GM18508 (cell line): ENCODE data around the gene SCAMP2.

Experiments used
- ATAC-seq: cut with Tn5 transposase; IDR thresholded peaks from one replicate; pipeline ENCODE4 v1.9.1; 2021; ENCODE audit warnings: moderate number of reproducible peaks; ENCODE audit not compliant: insufficient read depth, unreplicated experiment

SCAMP2 gene

DNA sequence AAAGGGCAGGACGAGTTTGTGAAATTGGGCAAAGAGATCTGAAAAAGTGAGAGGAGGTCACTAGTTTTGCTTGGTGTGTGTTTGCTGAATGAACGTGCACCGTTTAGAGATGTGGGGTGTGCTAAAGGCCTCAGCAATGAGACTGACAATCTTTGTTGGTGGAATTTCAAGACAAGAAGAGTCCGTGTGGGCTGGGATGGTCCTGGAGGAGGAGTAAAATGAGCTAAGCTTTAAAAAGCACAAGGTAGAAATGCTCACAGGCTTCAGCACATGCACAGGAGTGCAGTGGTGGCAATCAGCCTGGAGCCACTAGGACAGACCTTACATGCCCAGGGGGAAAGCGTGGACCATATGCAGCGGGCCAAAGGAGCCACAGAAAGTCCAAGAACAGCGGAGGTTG lies 48.2 kb downstream of the SCAMP2 start:
- no peak for ATAC-seq

DNA sequence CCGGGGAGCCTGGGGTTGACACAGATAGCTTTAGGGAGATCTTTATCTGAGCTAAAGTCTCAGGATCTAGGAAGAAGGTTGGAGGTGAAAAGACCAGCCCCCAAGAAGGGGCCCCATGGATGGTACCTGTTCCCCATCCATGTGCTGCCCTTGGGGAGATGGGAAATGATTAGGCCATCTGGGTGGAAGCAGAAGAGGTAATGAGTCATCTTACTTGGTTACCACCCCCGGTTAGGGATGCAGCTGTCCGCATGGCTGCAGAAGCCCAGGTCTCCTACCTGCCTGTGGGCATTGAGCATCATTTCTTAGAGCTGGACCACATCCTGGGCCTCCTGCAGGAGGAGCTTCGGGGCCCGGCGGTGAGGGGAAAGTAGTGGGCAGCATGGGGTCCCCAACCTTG lies 49.8 kb downstream of the SCAMP2 start:
- no peak for ATAC-seq

DNA sequence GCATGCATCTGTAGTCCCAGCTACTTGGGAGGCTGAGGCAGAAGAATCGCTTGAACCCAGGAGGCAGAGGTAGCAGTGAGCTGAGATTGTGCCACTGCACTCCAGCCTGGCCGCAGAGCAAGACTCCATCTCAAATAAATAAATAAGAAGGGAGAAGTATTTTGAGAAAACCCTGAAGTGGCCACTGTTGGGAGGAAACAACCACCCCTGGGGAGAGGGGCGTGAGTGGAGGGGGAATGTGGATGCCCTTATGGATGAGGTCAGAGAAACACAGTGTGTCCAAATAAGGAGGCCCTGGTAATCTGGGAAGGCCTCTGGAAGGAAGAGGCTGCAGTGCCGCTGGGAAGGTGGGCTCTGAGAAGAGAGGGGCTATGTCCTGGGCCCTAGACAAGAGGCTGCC lies 50.9 kb downstream of the SCAMP2 start:
- no peak for ATAC-seq

DNA sequence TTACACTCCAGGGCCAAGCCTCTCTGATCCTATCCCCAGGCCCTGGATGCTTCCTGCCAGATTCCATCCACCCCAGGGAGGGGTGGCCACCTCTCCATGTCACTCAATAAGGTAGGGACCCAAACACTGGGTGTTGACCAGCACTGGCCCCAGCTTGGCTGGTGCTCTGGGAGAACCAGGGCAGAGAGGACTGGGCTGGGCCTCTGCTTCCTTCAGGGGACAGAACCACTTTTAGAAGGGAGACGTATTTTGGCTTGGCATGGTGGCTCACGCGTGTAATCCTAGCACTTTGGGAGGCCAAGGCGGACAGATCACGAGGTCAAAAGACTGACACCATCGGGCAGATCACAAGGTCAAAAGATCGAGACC lies 51.4 kb downstream of the SCAMP2 start:
- ATAC-seq: no peak

DNA sequence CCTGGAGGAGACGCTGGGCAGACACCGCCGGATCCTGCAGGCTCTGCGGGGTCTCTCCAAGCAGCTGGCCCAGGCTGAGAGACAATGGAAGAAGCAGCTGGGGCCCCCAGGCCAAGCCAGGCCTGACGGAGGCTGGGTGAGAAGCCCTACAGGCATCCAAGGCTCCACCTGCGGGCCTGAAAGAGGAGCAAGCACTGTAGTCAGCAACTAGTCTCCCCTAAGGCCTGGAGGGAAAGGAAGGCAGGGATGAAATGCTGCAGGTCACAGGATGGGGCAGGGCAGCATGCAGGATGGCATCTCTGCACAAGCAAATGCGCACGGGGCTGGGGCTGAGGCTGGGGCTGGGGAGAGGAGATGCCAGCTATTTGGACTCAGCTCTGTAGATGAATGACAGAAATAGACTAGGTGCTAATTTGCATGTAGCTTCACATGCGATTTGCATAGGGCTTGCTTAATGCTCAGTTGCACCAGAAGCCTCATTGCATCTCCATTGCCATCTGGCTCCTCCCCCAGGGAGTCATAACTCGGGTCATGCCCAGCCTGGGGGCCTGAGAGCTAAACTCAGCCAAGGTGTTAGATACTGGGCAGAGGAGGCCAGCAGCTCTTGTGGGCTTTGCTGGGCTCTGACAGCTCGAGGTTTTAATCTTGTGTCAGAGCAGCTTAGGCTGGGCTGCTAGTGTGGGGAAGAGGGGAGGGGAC lies 51.9 kb downstream of the SCAMP2 start:
- ATAC-seq: no peak

DNA sequence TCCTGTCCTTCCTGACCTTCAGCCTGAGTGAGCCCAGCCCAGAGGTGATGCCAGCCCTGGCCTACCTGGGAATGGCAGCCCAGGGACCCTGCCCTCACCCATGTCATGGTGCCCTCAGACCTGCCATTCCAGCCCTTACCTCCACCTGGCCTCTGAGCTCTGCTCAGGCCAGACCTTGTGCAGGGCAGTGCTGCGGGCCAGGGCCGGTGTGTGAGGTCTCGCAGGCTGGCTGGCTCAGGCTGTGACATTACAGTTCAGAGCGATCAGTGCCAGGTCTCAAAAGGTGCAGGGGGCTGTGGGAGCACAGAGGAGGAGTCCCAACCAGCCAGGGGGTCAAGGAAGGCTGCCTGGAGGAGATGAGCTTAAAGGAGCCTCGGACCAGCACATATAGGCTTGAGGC lies 53.1 kb downstream of the SCAMP2 start:
- no peak for ATAC-seq

DNA sequence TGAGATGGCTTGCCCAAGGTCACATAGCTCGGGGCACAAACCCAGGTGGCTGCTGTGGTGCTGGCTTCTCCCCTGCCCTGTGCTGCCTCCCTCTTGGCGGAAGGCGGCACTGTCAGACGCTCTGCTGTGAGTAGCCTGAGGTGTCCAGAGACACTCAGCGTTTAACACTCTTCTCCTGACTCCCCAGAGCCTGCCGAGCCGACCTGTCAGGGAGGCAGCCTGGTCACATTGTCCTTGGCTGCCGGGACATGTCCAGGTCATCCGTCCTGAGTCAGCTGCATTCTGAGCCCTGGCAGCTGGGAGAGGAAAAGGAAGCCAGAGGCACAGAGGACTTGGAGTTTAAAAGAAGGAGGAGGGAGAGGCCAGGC lies 55.8 kb downstream of the SCAMP2 start:
- no peak for ATAC-seq

DNA sequence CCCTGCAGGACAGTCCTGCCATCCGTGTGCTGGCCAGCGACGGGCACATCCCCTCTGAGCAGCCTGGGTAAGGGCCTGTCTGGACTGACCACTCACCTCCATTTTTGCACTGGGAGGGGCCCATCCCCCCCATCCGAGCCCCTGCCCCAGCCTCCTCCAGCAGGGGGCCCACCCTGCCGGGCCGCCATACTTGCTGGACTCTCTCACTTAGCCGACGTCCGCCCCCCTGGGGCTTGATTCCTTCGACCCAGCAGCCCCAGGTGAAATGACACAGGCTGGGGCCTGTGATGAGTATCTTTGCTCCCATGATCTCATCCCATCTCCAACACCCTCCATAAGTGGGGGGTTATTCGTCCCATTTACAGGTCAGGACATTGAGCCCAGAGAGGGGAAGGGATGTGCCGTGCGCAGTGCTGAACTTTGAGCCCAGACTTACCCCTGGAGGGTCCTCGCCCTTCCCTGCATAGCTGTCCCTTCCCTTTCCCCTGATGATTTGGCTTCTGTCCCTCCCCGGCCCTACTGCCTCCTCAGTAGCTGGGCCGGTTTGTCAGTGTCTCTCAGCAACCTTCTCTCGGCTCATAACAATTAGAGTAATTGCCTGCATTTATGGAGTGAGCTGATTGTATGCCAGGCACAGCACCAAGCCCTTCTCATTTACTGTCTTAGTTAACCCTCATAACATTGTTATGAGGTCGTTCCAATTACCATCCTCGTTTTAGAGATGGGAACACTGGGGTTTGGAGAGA lies 56.4 kb downstream of the SCAMP2 start:
- ATAC-seq: no peak

DNA sequence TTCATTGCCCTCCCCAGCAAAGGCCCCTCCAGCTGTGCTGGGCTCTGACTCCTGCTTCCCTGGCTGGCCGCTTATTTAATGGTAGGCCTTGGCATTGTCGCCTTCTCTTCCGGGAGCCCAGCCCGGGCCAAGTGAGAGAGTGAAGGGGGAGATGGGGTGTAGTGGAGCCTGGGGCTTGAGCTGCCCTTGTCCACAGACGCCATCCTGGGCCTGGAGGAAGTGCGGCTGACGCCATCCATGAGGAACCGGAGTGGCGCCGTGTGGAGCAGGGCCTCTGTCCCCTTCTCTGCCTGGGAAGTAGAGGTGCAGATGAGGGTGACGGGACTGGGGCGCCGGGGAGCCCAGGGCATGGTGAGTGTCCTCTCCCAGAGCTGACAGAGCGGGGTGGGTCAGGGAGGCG lies 57.2 kb downstream of the SCAMP2 start:
- ATAC-seq: no peak

DNA sequence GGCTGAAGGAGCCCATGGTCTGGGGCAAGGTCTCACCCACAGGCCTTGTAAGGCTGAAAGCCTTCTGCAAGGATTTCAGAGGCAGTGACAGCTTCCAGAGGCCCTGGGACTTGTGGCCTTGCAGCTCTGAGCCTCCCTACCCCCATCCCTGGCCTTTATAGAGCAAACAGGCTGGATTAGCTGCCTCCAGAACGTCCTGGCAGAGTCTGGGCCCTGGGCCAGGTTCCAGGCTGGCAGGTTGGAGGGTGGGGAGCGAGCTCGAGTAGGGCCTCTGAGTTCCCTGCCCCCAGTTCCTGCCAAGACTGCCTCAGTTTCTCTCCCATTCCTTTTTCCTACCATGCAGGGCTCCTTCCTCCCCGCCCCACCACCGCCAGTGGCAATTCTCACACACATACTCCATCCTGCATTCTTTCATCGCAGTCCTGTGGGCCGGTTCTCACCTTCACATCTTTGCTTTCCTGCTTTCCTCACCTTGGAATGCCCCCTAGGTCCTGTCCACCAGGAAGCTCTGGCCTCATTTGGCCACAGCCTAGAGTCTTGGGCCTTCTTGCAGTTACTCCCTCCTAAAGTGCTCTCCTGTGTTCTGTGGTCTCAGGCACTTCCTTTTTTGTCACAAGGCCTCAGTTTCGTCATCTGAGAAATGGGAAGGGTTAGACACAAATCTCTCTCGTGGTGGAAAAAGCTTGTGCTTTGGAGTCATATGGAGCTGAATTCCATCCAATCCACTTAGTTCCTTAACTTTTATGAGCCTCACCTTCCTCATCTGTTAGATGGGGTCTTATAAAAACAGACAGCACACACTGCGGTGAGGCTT lies 57.8 kb downstream of the SCAMP2 start:
- ATAC-seq: no peak

DNA sequence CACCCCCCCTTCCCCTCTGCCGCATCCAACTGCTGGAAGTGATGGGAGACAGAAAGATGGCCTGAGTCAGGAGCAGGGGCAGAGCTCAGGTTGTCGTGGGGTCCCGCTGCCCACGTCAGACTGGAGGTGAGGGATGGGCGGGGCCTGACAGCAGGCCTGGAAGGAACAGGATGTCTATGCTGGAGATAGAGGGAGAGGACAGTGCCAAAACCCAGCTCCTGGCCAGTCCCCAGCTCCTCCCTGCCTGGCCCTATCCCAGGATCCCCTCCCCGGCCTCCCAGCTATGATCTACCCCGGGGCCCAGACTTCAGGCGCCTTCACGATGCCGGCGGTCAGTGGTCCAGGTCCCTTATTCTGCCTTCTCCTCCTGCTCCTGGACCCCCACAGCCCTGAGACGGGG lies 60.6 kb downstream of the SCAMP2 start, which contains the start of gene LMAN1L:
Gene LMAN1L (plus strand): TSS at position 303 of the 400 bp plus-strand sequence. CDS start 20 bp downstream, at position 323.
- no peak for ATAC-seq

DNA sequence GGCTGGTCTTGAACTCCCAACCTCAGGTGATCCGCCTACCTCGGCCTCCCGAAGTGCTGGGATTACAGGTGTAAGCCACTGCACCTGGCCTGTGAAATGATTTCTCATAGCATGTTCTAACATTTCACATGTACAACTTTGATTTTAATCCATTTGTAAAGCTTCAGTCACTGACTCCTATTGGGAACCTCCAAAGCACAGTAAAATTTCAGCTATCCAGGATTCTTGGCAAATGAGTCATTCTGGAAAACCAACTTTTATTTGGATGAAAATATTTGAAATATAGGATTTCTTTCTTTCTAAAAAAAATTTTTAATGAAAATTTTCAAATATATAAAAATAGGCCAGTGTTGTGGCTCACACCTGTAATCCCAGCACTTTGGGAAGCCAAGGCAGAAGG lies 63.2 kb downstream of the SCAMP2 start:
- no peak for ATAC-seq

DNA sequence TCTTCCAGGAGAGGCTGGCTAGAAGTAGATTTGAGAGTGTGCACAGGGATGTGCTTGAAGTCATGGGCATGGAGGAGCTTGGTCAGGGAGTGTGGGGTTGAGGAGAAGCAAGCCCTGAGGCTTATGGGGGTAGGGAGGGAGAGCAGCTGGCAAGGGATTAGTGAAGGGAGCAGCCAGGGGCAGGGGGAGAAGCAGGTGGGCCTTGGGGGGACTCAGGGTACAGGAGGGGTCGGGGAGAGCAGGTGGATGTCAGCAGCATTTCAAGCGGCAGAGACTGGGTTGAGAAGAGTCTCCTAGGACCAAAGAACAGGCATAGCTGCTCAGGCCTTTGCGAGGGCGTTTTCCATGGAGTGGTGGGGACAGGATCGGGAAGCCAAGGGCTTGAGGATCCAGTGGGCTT lies 63.9 kb downstream of the SCAMP2 start:
- ATAC-seq: no peak

DNA sequence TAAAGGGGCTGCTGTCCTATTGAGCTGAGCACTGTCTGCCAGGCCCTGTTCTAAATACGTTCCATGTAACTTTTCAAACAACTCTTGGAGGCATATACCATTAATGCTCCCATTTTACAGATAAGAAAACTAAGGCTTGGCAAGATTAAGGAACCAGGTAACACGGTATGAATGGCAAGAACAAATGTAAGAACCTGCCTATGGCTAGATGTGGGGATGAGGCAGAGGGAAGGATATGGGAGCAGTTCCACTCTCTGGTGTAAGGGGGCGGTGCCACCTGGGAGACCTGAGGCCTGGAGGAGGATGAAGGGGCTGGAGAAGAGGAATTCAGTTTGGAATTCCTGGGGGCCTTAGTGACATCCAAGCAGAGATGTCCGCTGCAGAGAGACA lies 64.3 kb downstream of the SCAMP2 start:
- ATAC-seq: no peak

DNA sequence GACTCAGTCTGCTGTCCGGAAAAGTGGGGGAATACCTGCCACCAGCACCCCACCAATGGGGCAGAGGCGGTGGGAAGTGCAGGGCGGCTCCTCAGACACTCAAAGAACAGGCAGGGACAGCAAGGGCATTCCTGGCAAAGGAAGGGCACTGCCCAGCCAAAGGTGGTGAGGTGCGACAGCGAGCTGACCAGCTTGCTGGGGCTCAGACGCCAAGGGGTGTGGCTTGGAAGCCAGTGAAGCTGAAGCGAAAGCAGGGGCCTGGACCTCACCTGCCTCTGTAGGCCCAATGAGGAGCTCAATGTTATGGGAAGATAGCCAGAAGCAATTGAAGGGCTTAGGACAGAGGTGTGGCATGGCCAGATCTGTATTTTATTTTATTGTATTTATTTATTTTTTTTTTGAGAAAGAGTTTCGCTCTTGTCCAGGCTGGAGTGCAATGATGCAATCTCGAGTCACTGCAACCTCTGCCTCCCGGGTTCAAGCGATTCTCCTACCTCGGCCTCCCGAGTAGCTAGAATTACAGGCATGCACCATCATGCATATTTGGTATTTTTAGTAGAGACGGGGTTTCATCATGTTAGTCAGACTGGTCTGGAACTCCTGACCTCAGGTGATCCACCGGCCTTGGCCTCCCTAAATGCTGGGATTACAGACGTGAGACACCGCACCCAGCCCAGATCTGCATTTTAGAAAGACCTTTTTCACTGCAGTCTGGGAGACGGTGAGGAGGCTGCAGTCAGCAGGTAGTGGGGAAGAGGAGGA lies 64.9 kb downstream of the SCAMP2 start:
- ATAC-seq: no peak

DNA sequence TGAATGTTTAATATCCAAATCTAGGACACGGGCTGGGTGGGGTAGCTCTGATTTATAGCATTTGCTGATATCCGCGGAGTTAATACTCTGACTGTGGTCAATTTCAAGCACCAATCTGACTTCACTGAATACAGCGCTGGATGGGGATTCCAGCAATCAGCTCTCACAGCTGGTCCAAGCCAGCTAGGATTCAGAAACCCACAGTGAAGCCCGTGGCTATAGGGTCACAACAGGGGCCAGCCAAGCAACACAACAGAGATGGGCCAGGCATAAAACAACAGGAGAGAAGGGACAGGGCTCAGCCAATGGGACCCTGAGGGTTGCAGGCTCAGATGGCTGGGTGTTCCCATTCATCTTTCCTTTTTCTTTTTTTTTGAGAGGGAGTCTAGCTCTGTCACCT lies 65.9 kb downstream of the SCAMP2 start:
- no peak for ATAC-seq

DNA sequence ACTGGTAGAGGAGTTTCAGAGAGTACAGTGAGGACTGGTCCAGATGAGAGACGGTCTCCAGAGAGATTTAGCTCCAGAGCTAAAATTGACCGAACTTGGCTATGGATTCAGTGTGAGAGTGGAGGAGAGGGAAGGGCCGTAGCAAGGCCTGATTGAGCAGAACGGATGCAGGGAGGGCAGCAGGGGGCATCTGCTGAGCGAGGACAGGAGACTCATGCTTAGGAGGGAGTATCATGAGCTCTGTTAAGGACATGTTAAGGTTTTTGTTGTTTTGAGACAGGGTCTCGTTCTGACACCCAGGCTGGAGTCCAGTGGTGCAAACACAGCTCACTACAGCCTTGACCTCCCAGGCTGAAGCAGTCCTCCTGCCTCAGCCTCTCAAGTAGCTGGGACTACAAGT lies 68.2 kb downstream of the SCAMP2 start:
- no peak for ATAC-seq

DNA sequence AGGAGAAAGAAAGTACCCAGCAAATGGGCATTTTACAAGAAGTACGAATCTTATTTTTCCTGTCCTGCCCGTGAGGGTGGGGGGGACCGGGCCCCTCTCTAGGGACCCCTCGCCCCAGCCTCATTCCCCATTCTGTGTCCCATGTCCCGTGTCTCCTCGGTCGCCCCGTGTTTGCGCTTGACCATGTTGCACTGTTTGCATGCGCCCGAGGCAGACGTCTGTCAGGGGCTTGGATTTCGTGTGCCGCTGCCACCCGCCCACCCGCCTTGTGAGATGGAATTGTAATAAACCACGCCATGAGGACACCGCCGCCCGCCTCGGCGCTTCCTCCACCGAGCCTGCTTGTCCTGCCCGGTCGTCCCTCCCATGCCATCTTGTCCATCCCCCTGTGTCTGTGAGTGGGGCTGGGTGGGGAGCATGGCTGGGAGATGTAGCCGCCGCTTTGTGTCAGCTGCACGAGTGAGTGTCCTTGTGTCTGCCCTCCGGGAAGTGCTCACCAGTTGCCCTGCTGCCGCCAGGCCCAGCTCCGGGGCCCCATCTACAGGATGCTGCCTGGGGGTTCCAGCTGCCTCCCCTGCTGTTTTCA lies 70.2 kb downstream of the SCAMP2 start:
- ATAC-seq: no peak

DNA sequence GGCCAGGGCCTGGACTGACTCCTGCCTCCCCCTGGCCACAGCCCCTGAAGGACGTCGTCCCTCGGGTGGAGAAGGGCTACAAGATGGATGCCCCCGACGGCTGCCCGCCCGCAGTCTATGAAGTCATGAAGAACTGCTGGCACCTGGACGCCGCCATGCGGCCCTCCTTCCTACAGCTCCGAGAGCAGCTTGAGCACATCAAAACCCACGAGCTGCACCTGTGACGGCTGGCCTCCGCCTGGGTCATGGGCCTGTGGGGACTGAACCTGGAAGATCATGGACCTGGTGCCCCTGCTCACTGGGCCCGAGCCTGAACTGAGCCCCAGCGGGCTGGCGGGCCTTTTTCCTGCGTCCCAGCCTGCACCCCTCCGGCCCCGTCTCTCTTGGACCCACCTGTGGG lies 70.9 kb downstream of the SCAMP2 start:
- ATAC-seq: no peak

DNA sequence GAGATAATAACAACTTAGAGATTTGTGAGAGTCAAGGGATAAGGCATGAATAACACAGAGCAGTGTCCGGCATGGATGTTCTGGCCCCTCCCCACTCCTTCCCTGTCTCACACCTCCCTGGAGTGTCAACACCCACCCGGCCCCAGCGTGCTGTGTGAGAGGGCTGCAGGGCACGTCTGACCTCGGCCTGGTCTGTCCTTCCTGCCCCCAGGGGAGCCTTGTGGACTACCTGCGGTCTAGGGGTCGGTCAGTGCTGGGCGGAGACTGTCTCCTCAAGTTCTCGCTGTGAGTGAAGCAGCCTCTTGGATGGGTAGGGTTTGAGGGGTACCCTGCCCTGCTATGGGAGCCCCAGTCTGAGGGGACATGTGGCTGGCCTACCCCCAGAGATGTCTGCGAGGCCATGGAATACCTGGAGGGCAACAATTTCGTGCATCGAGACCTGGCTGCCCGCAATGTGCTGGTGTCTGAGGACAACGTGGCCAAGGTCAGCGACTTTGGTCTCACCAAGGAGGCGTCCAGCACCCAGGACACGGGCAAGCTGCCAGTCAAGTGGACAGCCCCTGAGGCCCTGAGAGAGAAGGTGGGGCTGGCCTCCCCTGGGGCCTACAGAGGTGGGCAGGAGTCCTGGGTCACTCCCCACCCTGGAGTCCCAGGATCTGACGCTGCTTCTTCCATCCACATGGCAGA lies 71.7 kb downstream of the SCAMP2 start:
- ATAC-seq: no peak
